GM21529 (cell line): ENCODE measurements around the gene DMAC1.

Source experiments
- ATAC-seq: cut with Tn5 transposase; IDR thresholded peaks from one replicate; pipeline ENCODE4 v1.9.1; 2021; ENCODE audit not compliant: unreplicated experiment

Gene DMAC1

DNA sequence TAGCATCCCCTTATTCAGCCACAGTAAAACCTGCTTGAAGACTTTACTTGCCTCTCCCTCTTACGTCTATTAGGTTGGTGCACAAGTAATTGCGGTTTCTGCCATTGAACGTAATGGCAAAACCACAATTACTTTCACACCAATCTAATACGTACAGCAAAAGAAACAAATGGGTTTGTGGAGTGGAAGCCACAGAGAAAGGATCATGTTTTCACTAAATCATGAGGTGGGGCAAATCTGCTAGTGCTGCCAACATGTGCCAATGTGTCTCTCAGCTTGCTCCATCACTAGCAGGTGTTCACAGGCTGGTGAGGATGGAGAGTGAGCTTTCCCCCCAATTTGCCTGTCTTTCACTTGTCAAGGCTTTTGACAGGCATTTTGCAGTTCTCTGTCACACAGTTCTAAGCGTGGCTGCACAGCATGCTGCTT is 15.9 kb downstream of the DMAC1 start:
- no peak for ATAC-seq

DNA sequence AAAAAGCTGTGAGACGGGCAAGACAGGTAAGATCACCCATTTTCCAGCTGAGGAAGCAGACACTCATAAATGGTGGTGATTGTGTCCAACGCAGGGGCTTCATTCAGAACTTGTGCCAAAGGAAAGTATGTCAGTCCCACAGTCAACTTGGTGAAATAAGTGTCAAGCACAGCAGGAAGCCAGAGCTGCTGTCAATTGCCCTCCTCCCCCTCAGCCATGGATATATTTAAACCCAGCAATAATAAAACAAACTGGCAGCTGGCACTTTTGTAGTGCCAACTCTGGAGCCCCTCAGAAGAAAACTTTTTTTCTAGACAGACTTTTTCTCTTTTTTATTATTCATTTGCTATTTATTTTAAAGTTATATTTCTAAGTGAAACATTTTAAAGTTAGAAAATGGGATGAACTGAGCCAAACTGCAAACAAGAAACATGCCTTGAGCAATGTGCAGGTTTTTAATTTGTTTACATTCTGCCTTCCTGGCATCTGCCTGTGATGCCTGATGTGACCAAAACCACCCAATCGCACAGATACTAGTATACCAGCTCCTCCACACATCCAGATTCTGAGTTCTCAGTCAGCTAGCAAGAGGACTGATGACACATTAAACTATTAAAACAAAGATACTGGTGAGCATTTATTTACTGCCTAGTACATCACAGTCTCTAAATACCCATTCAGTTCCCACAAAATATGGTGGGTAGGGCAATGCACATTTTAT is 17.0 kb downstream of the DMAC1 start:
- no peak for ATAC-seq

DNA sequence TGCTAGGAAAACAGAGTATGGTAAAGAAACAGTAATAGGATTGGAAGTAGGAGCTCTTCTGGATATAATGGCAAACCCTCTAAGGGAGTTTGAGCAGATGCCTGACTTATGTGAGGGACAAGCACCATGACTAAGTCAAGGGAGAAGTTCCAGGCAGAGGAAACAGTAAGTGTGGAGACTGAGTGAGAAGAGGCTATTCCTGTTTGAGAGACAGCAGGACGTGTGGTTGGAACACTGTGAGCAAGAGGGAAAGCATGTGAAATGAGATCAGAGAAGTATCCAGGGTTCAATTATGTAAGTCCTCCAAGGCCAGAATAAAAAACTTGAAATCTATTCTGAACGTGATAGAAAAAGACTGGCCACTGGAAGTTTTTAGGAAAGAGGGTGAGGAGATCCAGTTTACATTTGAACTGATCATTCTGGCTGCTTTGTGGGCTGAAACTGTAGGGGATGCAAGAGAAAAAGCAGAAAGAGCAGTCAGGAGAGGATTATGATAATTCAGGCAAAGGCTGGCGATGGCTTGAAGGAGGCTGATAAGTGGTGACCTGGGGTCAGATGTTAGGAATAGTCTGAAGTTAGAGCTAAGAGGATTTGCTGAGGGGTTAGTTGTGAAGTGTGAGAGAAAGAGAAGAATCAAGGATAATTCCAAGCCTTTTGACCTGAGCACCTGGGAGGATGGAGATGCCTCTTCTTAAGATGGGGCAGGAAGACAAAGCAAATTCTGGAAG is 19.2 kb downstream of the DMAC1 start:
- ATAC-seq, result no peak

DNA sequence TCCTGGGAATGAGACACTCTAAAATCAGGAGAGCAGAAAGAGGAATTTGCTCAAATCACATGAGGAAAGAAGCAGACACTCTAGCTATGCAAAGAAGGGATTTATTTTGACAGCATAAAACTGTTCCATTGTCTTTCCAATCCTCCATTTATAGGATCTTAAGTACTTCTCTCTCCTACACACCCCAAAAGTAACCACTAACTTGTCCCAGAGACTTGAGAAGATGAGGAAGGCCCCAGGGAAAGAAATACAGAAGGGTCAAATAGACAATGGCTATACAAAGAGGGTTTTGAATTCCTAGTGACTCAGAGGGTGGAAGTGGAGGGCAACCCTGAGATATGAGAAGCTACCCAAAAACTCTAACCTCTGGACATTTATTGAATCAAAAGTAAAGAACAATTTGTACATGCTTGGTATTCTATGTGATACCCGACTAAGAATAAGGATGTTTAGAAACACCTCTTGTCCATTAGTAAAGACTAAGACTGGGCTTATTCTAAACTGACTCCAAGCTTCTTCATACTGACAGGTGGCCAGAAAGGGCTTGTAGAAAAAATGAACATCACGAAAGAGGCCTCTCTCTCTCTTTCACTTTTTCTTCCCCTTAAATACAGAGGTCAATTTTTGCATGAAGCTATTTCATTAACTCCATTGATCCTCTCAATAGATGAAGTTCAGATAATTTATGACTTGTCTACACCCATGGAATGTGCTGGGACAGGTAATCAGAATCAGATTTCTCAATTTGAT is 20.6 kb downstream of the DMAC1 start:
- ATAC-seq, result no peak

DNA sequence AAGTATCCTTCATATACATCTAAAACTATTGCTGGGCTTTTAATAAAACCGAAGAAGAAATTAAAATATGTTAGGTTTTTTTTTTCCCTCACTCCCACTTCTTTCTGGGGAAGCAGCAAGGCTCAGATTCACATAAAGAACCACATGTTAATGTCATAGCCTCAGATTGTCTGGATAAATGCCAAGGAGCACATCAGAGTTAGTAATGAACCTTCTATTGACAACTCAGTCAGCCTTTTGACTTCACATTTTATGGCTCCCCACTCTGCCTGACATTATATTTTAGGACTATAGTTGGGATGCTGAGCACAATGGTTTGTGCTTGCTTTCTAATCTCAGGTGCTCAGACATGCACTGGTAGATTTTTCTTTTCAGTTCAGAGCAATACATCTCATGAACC is 21.8 kb downstream of the DMAC1 start:
- no peak for ATAC-seq

DNA sequence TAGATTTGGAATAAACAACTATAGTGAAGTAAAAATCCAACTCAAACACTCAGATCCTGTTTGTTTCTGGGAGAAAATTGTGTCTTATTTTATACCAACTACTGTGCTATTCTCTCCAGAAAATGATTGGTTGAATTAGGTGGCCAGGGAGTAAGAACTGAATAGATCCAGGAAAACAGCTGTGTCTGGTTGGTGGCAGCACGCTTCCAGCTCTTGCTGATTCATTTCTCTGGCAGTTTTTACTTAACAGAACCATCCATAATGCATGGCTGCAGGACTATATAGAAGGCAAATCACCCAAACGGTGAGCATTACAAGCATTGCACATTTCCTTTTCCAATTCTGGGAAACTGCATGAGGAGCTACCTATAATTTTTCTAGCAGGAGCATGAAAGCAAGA is 29.5 kb downstream of the DMAC1 start:
- no peak for ATAC-seq

DNA sequence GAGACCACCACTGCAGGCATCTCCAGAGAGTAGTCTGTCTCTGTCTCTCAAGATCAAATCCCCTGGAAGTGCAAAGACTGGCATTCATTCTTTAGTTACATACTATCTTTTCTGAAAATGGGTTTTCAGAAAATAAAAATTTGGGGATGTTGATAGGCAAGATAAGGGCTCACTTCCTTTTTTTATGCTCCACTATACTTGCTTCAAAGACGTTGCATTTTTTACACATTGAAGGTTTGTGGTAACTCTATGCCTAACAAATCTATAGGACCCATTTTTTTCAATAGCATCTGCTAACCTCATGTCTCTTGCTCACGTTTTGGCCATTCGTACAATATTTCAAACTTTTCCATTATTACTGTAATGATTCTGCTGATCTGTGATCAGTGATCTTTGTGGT is 37.0 kb downstream of the DMAC1 start:
- no peak for ATAC-seq

DNA sequence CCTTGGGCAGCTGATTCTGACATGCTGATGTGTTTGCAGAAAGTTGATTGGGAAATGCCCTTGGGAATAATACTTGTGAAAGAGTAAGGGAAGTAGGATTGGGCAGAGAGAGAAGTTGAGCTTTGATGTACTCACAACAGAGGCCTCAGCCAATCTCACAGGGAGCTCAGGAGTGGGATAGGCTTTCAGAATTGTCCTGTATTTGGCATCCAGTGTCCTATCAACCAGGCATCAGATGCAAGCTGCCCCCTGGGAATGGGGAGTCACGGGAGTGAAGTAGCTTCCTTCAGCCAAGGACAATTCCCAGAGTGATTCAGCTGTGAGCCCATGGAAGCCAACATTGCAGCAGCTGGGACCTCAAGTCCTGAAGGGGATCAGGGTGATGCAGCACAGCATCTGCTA is 39.6 kb downstream of the DMAC1 start:
- ATAC-seq, result no peak

DNA sequence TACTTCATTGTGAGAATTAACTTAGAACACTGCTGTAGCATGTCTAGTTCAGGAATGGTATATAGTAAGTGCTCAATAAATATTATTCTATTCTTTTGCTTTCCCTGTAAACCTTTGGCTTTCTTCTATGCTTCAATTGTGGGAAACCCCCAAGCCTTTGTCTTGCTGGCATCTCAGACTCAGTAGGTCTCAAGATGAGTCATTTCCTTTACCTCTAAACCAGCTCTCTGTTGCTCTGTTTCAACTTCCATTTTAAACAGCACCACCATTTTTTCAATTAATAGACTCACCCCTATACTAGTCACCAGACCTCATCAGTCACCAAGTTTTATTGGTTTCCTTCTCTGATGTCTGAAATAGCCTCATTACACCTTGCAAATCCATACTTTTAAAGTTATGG is 43.5 kb downstream of the DMAC1 start:
- ATAC-seq, result peak; percentile 98

DNA sequence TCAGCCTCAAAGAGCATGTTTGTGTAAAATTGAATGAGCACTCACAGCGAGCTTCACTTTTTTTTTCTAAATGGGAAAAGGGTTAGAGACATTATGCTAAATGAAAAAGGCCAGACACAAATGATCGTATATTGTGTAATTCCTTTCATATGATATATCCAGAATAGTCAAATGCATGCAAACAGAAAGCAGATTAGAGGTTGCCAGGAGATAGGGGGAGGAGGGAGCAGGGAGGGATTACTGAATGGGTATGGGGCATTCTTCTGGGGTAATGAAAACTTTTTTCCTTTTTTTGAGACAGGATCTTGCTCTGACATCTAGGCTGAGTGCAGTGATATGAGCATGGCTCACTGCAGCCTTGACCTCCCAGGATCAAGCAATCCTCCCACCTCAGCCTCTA is 47.1 kb downstream of the DMAC1 start:
- no peak for ATAC-seq
